HG02970 (cell line): ENCODE data around the gene KNDC1.
"Not testable (repeated sequence)": the region's sequence is repeated elsewhere in the genome, so short reads cannot be mapped to it uniquely, and the experiment has no call there.

Experiments
- ATAC-seq: cut with Tn5 transposase; IDR thresholded peaks from one replicate; pipeline ENCODE4 v1.9.1; 2021; ENCODE audit warnings: mild to moderate bottlenecking, moderate library complexity, moderate number of reproducible peaks; ENCODE audit not compliant: unreplicated experiment, low FRiP score

The KNDC1 gene

DNA sequence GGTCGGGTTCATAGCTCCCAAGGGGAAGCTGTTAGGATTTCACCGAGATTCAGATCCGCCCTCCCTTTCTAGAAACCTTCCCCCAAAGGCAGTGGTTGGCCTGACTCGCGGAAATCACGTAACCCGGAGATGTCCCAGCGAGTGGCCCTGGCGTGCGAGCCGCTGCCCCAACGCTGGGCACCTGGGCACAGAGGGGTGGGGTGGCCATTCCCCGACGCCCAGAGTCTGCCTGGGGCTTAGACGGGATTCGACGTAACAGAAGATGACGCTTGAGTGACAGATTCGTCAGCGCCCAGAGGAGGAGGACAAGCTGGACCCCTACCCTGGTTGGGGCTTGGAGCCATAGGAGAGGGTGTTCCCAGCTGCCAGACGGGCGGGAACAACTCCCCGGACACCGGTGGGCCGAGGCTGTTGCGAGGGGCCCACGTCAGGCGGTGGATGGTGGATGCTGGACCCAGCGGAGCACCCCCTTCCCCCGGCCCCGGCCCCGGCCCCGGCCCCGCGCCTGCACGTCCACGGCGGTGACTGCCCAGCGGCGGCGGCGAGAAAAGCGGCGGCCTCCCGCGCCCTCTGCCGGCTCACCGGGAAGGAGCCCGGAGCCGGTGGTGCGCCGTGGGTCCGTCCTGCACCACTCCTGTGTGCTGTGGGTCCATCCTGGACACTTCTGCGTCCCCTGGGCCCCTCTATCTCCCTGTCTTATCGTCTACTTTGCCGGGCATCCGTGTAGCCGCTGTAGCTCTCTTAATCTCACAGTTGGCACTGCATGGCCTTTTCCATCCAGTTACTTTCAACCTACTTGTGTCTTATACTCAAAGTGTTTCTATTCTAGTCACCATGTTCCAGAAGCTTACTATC is 35.4 kb upstream of the KNDC1 start:
- ATAC-seq = no peak

DNA sequence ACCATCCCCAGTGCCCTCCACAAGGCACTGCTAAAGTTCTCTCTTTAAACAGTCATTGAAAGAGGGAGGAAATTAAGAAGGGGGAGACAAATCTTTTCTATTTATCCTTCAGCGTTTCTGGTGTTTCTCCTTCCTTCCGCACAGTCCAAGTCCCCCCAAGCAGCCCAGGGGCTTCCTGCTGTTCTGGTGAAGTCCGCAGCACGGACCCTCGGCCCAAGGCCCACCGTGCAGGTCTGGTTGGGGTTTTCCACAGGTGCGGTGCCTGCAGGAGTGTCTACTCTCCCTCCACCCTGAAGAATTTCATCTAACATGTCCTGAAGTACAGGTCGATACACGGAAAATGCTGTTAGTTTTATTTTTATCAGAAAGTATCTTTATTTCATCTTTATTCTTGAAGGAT is 34.1 kb upstream of the KNDC1 start:
- ATAC-seq = no peak

DNA sequence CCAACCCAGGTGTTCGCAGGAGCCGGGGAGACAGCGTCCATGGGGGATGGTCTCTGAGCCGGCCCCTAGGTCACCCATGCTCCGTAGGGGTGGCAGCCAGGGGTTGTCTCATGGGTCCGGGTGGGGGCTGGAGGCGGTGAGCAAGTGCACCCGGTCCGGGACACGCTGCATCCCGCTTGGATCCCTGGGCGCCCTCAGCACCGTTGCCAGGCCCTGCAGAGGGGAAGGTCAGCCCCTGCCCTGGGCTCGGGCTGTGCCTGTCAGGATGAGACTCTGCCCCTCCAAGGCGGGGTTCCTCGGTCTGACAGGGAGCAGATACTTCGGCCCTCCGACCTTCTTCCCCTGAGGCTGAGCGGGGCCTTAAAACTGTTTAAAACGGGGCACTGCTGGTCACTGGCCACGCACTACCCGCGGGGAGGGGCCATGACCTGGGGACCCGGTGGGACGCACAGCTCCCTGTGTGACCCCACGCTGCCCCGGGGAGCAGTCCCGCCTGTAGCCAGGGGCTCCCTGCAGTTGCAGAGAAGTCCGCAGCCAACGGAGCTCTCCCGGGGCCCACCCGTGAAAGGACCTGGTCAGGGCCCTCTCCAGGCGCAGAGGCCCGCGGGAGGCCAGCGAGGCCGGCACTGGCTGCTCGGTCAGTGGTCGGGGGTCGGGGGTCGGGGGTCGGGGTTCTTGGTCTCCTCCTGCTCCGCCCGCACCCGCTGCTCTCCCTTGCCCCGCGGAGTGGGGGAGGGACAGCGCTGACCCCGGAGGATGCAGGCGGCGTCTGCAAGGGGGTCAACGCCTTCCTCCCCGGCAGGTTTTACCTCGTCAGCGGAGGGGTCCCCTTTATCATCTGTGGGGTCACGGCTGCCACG is 33.4 kb upstream of the KNDC1 start:
- no peak for ATAC-seq

DNA sequence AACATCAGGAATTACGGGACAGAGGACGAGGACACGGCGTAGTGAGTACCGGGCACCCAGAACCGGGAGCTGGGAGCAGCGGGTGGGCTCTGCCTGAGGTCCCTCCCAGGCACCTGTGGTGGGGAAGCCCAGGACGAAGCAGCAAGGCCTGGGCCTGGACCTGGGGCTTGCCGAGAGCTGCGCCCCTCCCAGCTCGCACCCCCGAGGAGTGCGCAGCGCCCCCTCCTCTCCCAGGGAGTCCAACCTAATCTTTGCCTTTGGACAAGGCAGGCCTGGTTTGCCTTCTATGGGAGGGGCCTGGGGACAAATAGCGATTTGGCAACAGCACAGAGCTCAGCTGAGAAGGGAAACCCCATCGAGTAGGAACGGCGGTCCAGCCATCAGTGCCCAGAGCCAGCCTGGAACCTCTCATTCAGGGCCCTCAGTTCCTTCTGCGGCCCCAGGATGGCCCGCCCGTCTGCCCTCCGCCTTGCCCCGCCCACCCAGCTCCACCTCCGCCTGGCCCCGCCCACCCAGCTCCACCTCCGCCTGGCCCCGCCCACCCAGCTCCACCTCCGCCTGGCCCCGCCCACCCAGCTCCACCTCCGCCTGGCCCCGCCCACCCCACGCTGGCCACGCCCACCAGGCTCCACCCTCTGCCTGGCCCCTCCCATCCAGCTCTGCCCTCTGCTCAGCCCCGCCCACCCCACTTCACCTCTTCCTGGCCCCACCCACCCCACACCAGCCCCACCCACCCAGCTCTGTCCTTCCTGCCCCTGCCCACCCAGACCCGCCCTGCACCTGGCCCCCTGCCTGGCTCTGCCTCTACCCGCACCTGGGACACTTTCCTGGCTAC is 32.5 kb upstream of the KNDC1 start:
- no peak for ATAC-seq

DNA sequence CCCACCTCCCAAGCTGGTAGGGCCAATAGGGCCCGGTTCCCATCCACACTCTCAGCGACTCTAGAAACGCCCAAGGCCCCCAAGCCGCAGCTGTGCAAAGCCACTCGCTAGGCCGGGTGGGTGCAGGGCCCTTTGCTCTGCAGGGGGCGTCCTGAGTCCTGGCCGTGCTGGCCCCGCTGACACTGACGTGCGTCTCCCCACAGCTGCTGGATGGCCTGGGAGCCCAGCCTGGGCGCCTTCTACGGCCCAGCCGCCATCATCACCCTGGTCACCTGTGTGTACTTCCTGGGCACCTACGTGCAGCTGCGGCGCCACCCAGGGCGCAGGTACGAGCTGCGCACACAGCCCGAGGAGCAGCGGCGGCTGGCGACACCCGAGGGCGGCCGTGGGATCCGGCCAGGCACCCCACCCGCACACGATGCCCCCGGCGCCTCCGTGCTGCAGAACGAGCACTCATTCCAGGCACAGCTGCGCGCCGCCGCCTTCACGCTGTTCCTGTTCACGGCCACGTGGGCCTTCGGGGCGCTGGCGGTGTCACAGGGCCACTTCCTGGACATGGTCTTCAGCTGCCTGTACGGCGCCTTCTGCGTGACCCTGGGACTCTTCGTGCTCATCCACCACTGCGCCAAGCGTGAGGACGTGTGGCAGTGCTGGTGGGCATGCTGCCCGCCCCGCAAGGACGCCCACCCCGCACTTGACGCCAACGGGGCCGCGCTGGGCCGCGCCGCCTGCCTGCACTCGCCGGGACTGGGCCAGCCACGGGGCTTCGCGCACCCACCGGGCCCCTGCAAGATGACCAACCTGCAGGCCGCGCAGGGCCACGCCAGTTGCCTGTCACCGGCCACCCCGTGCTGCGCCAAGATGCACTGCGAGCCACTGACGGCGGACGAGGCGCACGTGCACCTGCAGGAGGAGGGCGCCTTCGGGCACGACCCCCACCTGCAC is 31.6 kb upstream of the KNDC1 start:
- ATAC-seq = no peak

DNA sequence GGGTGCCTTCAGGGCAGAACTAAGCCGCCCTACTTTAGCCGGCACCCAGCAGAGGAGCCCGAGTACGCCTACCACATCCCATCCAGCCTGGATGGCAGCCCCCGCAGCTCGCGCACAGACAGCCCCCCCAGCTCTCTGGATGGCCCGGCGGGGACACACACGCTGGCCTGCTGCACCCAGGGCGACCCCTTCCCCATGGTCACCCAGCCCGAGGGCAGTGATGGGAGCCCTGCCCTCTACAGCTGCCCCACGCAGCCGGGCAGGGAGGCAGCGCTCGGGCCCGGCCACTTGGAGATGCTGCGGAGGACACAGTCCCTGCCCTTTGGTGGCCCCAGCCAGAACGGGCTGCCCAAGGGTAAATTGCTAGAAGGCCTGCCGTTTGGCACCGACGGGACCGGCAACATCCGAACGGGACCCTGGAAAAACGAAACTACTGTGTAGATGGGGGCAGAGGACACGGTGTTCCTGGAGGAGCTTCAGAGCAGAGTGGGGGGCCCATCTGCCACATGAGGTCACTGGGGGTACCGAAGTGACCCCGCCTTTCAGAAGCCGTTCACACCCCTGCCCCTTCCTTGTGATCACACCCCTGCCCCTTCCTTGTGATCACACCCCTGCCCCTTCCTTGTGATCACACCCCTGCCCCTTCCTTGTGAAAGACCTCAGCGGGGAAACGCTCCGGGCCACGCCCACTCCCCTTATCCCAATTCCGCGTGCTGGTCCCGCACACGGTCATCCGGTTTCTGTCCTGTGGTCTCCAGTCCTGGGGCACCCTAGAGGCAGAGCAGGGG is 30.8 kb upstream of the KNDC1 start:
- ATAC-seq = no peak

DNA sequence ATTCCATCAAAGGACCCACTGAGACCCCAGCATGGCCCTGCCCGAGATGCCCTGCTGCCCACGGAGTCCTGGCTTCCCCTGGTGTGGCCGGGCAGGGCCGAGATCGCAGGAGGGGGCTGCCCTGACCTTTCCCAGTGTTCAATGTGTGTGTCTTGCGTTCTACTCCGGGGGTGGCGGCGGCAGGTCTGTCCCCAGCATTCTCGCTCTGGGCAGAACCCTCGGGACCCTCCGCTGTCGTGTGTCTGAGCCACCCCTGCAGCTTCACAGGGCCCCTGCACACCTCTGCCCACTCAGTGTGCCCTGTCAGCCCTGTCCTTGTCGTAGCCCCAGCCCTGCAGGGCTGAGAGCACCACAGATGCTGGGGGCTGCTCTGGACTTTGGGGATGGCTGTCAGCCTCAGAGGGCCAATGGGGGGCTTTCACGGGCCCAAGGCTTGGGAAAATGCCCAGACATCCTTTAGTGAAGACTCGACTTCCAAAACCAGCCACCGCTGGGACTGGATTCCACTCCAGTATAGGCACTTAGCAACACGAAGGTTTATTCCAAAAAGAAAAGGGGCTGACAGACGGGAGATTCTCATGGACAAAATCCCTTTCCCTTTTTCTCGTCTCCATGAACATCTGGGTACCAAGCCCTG is 30.0 kb upstream of the KNDC1 start:
- no peak for ATAC-seq

DNA sequence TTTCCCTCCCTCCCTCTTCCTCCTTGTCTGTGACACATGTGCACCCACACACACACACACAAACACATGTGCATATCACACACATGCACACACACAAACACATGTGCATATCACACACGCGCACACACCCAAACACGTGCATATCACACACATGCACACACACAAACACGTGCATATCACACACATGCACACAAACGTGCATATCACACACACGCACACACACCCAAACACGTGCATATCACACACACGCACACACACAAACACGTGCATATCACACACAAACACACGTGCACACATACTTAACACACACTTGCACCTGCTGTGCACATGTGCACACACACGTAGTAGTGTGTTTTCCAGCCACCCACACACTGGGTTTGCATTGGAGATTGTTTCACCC is 29.4 kb upstream of the KNDC1 start:
- ATAC-seq = no peak

DNA sequence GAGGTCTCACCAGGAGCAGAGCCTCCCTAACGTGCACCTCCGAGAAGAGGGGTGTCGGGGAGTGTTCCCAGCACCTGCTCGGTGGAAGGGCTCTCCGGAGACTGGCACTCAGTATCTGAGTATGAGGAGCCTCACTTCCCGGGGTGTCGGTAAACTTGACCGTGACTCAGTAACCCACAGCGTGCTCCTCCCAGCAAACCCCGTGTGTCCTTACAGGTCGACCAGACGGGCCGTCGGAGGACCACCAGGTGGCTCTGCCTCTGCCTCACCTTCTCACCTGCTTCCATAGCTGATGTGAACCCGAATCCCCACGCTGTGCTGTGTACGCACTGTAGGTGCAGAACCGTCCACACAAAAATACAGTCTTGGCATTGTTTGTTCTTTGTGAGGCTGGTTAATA is 29.0 kb upstream of the KNDC1 start:
- ATAC-seq = no peak

DNA sequence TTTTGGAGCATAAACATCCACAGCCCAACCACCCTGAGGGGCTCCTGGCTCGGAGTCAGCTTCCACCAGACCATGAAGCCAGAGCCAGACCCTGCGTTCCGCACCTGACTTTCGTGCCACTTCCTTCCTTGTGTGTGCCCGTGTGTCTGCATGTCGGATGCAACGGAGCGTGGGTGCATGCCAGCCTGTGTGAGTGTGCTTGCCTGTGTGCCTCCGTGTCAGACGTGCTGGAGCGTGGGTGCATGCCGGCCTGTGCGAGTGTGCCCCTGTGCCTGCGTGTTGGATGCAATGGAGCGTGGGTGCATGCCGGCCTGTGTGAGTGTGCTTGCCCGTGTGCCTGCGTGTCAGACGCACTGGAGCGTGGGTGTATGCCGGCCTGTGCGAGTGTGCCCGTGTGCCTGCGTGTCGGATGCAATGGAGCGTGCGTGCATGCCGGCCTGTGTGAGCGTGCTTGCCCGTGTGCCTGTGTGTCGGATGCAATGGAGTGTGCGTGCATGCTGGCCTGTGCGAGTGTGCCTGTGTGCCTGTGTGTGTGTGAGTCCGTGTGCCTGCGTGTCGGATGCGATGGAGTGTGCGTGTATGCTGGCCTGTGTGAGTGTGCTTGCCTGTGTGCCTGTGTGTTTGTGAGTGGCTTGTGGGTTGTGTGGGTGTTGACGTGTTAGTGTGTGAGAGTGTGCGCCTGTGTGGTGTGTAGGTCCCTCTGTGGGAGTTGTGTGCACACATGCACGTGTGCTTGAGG is 28.1 kb upstream of the KNDC1 start:
- no peak for ATAC-seq

DNA sequence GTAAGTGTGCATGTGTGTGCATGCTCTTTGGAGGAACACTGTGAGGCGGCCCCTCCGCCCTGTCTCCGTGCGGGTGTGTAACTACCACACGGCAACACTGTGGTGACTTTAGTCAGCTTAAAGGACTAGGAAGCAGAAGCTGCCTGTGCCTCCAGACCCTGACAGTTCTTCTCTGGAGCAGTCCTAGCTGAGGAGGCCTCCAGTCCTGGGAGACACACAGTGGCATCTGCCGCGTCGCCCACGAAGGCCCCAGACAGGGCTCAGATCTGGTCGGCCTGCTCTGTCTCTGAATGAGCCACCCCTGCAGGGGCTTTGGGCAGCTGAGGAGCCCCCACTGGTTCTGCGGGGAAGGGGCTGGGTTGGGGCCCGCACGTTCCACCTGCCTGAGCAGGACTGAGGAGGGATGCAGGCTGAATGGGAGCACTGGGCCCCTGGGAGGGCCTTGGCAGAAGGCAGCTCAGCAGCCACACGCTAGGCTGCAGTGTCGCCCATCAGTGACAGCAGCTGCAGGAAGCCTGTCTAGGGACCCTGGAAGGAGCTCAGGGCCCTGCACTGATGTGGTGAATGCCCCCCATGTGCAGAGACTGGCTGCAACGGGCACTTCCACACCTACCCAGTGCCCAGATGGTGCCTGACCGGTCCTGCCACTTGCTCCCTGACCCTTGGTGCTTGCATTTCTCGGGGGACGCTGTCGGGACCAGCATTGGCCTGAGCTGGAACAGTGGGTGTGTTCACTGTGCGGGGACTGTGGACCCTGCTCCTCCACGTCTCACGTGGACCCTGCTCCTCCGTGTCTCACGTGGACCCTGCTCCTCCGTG is 27.3 kb upstream of the KNDC1 start:
- no peak for ATAC-seq

DNA sequence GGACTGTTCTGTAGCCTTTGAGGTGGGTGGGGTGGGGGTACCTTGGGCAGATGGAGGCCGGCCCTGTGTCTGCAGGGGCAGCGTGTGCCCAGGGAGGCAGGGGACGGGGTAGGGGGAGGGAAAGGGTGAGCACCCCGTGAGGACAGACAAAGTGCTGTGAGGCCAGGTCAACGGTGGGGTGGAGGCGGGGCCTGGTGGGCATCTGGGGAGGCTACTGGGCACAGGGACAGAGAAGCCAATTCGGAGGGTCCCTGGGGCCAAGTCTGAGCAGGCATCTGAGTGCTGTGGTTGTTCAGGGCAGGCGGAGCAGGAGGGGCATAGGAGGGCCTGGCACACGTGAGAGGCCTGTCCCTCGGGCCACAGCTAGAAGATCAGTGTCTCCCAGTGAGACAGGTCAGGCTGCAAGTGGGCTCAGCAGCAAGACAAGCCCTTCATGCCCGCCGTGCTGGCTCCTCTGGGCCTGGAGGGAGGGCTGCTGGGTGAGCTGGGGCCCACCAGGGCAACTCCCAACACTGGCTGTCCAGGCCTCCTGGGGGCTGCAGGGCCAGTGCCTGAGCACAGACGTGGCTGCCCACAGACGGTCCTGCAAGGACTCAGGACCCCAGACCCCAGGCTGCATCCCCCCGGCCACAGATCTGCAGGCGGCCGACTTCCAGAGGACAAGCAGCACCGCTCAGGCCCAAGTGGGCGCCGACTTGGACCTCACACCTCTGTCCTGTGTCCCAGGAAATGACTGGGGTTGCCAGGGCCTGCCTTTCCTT is 26.4 kb upstream of the KNDC1 start:
- ATAC-seq = no peak

DNA sequence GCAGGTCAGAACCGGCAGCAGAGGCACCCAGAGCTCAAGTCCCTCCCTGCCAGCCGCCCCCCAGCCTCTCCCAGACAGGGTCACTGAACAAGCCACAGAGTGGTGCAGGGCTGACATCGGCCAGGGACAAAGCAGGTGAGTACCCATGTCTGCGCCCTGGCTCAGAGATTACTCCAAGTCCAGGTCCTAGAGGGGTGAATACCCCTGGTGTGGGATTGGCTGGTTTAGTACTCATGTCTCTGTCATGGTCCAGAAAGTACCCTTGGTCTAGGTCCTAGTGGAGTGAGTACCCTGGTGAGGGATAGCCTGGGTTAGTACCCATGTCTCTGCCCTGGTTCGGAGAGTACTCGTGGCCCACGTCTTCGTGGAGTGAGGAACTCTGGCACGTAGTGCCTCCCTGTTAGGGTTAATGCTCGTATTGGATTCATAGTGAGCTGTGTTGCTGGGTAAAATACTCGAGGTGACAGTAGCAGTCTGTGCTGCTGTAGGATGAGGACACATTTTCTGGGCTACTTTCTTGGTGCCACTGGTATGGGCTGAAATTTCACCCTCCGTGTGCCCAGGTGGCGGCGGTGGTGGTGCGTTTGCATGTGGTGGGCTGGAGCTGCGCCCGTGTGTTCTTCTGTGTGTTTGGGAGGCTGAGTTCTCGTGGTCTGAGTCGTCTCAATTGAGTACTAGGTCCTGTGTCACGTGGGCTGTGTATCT is 25.5 kb upstream of the KNDC1 start:
- no peak for ATAC-seq

DNA sequence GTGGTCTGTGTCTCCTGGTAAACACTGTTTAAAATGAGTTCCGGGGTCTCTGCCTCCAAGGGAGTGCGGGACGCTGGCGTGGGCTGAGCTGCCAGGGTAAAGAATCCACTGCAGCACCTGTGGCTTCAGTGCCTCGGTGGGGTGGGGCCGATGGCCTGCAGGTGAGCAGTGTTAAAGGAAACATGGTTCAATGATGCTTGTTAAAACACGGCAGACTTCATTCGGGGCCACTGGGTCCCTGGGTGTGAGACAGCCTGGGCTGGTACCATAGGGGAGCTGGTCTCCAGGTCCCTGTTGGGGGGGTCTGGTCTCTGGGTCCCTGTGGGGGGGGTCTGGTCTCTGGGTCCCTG is 24.9 kb upstream of the KNDC1 start:
- ATAC-seq = no peak

DNA sequence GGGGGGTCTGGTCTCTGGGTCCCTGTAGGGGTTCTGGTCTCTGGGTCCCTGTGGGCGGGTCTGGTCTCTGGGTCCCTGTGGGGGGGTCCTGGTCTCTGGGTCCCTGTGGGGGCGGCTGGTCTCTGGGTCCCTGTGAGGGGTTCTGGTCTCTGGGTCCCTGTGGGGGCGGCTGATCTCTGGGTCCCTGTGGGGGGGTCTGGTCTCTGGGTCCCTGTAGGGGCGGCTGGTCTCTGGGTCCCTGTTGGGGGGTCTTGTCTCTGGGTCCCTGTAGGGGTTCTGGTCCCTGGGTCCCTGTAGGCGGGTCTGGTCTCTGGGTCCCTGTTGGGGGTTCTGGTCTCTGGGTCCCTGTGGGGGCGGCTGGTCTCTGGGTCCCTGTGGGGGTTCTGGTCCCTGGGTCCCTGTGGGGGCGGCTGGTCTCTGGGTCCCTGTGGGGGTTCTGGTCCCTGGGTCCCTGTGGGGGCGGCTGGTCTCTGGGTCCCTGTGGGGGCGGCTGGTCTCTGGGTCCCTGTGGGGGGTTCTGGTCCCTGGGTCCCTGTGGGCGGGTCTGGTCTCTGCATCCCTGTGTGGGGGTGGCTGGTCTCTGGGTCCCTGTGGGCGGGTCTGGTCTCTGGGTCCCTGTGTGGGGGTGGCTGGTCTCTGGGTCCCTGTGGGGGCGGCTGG is 22.4 kb upstream of the KNDC1 start:
- ATAC-seq = not testable (repeated sequence)
